GM18508 (cell line): Measurements from ENCODE around the gene ADGRD1.
"Not testable (repeated sequence)": the region's sequence is repeated elsewhere in the genome, so short reads cannot be mapped to it uniquely, and the experiment has no call there.

Experiments used
- ATAC-seq: cut with Tn5 transposase; IDR thresholded peaks from one replicate; pipeline ENCODE4 v1.9.1; 2021; ENCODE audit warnings: moderate number of reproducible peaks; ENCODE audit not compliant: insufficient read depth, unreplicated experiment

ADGRD1 gene

DNA sequence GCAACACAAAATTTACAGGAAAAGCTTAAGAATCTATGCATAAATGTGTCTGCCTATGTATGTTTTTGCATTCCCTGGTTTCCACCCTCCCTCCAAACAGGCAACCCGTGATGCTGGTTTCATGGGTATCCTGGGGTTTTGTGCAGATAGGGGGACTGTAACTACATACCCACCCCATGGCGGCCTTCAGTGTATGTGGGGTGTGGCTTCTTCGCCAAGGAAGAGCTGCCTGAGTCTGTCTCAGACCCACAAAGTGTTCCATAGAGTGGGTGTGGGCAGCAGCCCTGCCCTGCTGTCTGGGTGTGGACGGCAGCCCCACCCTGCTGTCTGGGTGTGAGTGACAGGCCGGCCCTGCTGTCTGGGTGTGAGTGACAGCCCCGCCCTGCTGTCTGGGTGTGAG is 174.8 kb downstream of the ADGRD1 start:
- no peak for ATAC-seq

DNA sequence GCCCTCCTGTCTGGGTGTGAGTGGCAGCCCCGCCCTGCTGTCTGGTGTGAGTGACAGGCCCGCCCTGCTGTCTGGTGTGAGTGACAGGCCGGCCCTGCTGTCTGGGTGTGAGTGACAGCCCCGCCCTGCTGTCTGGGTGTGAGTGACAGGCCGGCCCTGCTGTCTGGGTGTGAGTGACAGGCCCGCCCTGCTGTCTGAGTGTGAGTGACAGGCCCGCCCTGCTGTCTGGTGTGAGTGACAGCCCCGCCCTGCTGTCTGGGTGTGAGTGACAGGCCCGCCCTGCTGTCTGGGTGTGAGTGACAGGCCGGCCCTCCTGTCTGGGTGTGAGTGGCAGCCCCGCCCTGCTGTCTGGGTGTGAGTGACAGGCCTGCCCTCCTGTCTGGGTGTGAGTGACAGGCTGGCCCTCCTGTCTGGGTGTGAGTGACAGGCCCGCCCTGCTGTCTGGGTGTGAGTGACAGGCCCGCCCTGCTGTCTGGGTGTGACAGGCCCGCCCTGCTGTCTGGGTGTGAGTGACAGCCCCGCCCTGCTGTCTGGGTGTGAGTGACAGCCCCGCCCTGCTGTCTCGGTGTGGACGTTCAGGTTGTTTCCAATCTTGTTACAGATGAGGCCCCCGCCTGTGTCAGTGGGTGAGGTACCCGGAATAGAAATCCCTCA is 175.4 kb downstream of the ADGRD1 start:
- ATAC-seq: not testable (repeated sequence)

DNA sequence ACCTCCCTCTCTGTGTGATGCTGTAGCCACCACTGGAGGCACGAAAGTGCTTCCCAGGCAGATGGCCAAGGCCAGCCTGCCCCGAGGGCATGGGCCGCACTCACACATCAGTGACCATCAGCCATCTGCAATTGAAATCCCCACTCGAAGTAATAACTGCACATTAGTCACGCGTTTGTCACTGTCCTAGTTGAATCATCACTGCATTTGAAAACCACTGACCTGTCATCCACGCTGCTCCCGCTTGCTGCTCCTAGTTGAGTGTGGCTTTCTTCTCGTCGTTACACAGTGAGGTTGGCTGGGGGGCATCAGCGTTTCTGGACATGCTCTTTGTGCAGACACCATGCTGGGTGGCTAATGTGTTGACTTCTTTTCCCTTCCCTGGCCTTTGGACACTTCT is 176.1 kb downstream of the ADGRD1 start:
- ATAC-seq: no peak

DNA sequence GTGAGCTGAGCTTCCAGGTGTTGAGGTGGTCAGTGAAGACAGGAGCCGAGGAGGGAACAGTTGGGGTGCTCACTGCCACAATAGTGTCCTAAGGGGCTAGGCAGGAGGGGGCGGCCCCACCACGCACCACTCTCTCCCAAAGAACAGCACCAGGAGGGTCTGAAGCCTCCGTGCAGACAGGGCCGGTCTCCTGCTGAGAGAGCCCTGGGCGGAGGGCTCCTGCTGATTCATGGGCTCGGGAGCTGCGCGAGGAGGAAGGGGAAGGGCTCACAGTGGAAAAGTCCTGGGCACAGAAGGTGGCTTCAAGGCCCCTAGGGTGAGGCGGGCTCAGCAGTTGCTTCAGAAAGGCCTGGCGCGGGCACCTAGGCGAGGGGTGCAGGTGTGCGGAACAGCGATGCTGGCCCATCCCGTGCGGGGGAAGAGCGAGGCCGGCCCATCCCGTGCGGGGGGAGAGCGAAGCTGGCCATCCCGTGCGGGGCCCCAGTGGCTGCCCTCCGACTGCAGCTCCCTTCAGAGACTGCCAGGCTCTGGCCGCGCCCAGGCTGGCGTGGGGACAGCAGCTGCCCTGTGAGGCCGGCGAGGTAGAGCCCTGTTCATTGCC is 176.7 kb downstream of the ADGRD1 start:
- ATAC-seq: no peak

DNA sequence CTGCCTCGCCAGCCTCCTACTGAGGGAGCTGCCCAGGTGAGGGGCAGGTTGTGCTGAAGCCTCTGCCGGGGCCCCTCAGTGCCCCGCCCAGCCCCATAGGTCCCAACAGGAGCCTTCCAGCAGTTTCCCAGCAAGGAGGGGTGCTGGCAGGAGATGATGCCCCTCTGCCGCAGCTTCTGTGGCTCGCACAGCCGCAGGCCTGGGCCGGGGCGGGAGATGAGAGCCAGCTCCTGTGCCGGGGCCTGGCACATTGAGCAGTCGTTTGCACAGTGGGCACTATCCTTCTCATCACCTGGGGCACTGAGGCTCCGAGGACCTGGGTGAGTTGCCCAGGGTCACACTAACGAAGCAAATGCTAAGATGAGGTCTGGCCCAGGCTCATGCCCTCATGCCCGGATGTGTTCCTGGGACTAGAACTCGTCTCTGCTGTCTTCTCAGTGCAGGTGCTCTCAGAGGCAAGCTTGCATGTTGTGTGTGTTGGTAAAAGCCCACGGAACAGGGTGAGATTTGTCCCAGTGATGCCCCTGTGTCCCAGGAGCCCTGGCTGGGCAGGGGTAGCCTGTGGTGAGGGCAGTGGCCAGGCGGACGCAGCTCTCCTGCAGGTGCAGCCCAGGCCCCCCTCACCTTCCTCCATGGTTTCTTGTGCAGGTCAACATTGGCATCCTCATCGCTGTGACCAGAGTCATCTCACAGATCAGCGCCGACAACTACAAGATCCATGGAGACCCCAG is 177.5 kb downstream of the ADGRD1 start:
- ATAC-seq: no peak

DNA sequence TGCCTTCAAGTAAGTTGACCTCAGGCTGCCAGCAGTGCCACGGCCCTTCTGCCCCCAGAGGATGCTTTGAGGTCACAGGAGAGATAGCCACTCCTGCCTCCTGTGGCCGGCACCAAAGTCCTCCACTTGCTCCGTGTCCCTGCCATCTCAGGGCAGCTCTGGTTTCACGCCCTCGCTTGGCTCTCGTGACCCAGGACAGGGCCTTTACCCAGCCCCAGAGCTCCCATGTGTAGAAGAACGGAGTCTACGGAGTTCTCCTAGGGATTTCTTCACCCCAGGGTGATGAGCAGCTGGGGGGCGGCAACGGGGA is 178.1 kb downstream of the ADGRD1 start:
- no peak for ATAC-seq

DNA sequence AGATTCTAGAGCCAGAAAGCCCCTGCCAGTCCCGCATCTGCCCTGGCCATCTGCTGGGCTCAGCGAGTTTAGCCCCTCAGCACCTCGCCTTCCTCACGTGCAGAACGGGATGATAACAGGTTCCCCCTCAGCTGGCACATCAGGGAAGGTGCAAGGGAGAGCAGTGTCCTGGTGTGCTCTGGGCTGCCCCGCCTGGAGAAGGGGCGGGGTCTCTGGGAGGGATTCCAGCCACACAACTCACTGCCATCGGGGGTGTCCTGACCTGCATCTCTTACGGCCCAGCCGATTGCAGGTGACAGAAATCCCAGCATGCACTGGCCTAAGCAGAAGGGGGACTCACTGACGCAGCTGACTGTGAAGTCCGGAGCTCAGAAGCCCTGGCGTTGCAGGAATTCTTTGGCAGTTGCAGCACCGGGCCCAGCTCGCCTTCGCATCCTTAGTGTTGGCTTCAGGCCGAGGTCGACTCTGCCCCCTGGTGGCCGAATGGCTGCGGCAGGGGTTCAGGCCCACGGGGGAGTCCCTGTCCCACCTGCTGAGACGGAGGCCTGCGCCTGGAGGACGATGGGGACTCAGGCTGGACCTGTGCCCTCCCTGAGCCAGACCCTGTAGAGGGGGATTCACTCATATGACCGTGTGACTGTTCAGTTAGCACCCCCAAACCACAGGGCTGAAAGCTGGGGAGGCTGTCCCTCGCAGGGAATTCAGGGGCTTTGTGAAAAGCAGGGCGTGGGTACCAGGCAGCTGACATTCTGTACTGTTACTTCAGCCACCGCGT is 178.6 kb downstream of the ADGRD1 start:
- no peak for ATAC-seq

DNA sequence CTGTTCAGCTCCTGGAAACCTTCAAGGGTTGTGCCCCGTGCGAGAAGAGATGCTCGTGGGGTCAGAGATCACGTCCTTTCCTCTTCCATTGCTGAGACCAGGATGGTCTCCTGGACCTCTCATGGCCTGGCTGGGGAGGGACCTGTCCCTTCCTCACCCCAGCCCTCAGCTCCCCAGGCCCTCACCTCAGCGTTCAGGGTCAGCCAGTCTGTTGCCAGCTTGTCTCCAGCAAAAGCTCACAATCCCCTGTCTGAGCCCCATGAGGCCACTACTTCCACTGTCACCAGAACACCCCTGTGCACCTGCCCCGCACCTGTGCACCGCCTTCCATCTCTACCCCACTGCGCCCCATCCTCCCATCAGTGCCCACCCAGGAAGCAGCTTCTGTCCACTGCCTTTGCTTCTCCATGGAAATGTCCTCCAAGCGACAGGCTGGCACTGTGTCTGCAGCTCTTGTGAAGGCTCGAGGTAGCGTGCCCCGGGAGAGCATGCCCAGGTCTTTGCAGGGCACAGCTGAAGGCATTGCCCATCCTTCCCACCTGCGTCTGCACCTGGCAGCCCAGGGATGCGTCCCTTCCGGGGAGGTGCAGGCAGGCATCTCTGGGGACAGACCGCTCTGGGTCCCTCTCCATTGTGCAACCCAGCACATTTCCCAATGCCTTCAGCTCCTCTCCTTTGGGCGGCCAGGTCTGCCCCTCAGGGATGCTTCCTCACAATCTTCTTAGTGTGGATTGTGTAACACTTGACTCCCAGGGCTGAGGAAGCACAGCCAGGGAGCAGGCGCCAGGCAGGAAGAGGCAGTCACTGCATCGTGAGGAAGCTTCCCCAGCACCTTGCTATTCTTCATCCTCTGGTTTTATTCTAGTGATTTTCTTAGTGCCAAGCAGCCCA is 179.6 kb downstream of the ADGRD1 start:
- ATAC-seq: no peak

DNA sequence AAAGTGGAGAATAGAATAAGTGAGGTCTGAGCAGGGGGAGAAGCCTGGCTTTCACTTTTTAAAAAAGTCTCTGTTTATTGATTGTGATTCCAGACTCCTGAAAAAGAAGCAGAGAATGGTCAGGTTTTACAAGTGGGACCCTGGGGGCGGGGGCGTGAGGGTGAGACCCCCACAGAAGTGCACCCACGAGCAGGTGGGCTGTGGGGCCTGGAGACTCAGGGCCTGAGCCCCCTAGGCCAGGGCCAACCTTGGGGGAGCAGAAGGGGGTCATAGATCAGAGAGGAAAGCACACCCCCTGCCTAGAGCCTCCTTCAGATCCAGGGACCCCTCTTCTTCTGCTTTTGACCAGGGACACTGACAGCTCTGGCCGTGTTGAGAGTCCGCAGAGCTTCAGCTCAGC is 180.3 kb downstream of the ADGRD1 start:
- ATAC-seq: no peak

DNA sequence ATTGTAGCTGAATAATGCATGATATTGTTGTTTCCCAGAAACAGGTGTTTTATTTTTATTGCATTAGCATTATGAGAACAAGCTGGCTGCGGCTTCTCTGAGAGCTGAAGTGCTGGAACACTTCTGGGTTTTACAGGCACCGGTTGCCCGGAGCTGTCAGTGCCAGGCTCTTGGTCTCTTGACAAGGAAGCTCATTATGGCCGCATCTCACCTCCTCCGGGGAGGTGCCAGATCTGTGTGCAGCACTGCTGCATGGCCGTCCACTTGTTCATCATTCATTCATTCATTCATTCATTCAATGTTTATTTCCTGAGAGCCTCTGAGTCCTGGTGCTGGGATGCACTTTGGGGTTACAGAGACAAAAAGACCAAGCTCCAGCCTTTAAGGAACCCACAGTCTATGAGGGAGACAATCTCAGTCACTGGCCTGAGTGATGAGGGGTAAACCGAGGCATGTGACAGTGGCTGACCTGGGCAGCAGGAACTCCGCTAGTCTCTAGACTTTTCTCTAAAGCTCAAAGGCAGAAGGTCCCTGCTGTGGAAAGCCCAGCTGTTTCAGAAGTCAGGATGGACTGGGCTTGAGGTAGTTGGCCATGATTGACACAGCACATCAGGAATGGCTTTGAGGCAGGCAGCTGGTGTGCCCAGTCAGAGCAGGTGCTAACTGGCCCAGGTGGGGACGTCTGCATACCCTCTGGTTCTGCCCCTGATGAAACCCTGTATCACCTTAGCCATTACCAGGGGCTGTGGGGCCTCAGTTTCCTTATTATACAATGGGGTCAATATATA is 181.0 kb downstream of the ADGRD1 start:
- ATAC-seq: no peak

DNA sequence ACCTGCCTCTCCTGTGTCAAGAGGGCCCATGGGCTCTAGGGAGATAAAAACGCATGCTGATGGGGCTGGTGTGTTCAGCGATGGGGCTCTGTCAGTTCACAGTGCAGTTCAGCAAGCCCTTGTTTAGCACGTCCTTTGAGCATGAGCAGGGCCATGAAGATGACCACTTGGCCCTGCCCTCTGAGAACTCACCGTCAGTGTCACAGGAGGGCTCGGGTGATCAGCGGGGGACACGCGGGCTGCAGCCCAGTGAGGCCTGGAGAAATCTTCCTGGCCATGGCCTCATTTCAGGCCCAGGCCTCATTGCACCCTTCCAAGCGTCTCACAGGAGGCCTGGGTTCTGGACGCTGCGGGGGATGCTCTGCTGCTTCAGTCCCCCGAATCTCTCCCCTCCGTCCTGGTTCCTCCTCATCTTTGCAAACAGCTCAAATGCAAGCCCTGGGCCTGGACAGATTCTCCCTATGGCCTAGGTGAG is 181.6 kb downstream of the ADGRD1 start:
- no peak for ATAC-seq

DNA sequence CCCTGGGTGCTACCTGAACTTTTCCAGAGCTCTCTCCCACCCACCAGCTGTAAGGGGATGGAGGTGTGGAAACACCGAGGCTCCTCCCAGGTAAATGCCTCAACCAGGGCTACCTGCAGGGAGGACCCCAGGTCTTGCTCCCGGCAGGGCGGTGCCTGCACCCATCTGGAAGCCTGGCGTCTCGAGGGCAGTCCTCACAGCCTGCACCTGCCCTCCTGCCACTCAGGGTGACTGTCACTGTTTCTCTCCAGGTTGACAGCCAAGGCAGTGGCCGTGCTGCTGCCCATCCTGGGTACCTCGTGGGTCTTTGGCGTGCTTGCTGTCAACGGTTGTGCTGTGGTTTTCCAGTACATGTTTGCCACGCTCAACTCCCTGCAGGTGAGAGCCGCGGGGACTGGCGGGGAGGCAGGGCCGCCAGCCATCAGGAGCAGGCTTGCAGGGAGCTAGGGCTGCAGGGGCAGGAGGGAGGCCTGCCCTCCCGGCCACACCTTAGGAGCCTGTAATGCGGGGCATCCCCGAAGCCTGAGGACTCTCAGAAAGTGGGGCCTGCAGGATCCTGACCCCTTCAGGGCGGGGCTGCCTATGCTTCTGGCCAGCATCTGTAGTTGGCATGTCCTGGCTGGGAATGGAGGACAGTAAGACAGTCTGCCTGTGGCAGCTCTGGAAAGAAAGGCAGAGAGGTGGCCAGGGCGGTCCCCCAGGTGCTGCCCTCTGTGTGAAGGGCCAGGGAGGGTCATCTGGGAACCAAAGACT is 182.3 kb downstream of the ADGRD1 start:
- ATAC-seq: no peak

DNA sequence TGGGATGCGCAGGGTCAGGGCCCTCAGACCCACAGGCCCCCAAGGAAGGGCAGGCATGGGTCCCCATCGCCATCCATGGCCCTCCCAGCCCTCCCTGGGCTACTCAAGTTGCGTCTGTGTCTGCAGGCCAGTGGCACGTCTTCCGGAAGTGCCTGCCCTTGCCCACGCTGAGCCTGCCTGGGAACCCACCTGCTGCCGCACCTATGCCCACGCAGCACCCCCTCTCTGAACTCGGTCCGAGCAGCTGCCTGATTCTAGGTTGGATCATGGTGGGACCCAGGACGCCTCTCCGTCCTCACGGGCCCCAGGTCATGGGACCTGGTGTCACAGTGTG is 182.8 kb downstream of the ADGRD1 start:
- no peak for ATAC-seq

DNA sequence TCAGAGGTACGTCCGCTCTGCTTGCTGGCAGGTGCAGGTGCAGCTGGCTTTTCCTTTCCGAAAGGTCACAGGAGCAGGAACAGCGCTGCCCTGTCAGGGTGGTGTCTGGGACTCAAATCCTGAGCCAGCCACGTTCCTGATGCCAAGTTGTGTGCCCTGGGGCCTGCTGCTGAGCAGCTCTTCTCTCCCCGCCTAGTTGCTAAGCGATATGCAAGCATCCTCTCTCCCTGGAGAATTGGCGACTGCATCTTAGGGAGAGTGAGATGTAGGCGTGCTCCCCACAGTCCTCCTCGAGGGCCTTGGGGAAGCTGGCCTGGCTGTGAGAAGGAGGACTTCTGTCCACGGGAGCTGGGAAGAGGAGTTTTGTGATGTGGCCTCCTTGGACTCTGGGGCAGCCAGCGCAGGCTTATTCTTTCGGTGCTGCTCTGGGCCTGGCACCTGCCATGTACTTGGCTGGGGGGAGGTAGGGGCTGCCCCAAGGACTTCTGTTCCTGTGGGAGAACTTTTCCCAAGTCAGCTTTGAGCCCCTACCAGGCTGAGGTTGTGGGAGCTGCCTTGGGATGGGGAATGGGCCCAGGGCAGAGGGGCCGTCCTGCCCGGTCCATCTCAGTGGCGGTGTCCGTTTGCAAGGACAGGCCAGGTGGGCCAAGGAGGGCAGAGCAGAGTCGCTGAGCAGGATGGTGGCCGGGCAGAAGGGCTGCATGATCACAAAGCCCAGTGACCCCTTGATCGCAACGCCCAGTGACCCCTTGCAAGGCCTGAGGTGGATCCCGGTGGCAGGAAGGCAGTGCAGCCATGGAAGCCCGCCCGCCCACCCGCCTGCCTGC is 183.5 kb downstream of the ADGRD1 start:
- ATAC-seq: no peak

DNA sequence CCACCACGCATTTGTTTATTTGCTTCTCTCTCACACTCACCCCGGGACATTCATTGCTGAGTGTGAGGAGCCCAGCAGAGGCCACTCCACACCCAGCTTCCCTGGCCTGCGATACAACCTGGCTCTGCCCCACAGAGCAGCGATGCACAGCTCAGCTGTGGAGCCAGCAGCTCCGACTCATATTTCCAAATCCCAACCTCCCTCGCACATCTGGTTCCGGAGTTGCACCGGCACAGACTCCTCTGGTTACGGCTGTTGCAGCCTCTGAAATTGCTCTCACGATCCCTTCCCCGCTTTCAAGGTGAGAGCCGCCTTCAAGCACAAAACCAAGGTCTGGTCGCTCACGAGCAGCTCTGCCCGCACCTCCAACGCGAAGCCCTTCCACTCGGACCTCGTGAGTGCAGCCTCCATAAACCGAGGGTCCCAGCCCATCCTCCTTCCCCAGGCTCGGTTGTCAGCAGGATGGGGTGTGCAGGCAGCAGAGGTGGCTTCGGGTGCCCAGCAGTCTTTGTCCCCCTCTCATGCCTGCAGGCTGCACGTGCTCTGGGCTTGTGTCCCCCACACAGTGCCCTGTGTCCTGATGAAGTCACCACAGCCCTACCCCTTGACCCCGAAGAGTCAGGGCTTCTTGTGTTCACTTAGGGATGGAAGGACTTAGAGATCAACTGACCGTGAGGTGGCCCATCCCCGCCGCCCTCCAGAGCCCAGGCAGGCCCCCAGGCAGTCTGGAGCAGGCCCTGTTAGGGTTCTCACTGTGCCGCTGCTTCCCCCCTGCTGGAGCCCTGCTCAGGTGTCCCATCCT is 184.3 kb downstream of the ADGRD1 start:
- ATAC-seq: no peak

DNA sequence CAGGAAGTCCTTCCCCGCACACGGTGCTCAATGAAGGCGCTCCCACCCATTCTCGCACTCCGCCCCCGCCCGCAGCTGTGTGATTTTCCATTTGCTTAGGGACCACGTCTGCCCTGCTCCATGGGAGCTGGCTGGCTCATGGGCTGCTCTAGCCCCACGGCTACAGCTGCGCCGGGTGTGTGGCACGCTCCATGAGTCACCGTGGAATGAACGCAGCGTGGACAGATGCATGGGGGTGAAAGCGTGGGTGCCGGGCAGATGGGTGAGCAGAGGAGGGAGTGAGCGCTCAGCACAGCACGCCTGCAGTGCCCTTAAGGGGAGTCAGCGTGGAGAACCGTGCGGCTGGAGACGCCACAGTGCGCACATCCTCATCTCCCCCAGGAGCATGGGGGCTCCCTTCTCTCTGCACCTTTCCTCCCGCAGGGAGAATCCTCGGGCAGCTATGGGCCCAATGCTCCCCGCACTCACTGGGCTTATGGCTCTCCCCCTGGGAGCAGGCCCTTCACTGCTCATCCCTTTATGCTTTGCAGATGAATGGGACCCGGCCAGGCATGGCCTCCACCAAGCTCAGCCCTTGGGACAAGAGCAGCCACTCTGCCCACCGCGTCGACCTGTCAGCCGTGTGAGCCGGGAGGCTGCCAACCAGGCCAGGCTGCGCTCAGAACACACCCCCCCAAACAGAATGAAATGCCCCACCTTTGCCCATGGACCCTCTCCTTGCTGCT is 185.1 kb downstream of the ADGRD1 start:
- no peak for ATAC-seq
